ENCODE data around the gene SLC6A18.

The SLC6A18 gene

DNA sequence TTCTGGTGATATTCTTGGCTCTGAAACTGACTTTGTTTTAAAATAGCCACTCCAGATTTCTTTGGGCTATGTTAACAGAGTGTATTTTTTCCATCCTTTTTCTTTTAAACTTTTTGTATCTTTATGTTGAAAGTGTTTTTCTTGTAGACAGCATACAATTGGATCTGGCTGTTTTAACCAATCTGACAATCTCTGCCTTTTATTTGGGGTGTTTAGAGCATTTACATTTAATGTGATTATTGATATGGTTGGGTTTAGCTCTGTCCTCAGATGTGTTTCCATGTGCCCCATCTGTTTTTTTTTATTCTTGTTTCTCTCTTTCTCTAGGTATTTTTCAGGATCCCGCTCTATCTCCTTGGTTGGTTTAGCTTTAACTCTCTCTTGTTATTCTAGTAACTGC, 10.7 kb downstream of the SLC6A18 start:
- Mint-ChIP-seq H3K9me3 (peaks cover 12% of the 10 kb centered on the region in 2 donors), H3K4me1 (no peaks in the 10 kb centered on the region), H3K27me3 (no peaks in the 10 kb centered on the region), H3K4me3 (no peak overlapping the region), H3K36me3 (peaks cover 2 to 10% of the 10 kb centered on the region in 2 donors), H3K27ac (no peak overlapping the region)
- no peak for ATAC-seq (replicated peaks)
- no peak for DNase-seq

DNA sequence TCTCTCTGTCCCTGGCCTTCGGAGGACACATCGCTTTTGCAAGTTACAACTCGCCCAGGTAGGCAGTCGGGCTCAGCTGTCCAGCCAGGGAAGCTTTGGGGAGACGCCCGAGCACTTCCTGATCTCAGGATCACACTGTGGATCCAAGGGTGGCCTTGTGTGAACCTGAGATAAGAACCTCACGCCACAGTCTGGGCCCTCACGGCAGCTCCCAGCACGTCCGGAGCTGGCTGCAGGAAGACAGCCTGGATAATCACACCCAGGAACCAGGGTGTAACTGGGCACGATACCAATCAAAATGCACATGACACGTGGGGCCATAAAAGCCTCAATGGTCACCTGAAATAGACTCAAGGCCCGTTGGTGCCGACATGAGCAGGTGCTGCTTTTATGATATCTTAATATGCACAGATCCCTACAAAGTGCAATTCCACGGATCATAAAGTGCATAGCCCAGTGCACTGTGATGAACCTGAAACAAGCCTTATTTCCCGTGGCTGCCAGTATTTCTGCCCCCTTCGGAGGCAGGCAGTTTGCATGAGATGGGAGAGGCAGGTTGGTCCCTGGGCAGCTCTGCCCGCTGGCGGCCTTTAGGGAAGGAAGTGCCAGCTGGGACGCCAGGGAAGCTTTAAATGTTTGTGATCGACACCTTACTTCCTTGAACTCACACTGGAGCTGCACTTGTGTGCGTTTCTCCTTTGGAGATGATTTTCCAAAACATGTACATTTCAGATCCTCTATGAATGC, 14.5 kb downstream of the SLC6A18 start:
- ATAC-seq (replicated peaks) (no peak), DNase-seq (no peak)
- H3K4me1 Mint-ChIP-seq = no peaks in the 10 kb centered on the region
- peaks cover 12% of the 10 kb centered on the region in 2 donors for H3K9me3 Mint-ChIP-seq
- no peak overlapping the region for H3K27ac Mint-ChIP-seq
- H3K4me3 Mint-ChIP-seq = no peak overlapping the region
- H3K36me3 Mint-ChIP-seq = peaks cover 2 to 10% of the 10 kb centered on the region in 2 donors
- H3K27me3 Mint-ChIP-seq = peaks cover 6 to 24% of the 10 kb centered on the region in 2 donors

- DNase-seq = no peak
- Mint-ChIP-seq H3K36me3 (peaks cover 2 to 4% of the 10 kb centered on the region in 2 donors), H3K27ac (no peak overlapping the region), H3K9me3 (peaks cover 5 to 9% of the 10 kb centered on the region in 2 donors), H3K27me3 (peaks cover 10 to 33% of the 10 kb centered on the region in 2 donors), H3K4me1 (no peaks in the 10 kb centered on the region), H3K4me3 (no peak overlapping the region)
- ATAC-seq (replicated peaks) = no peak
Measured at GRCh38 chr5:1240496-1241260, 15.5 kb downstream of the SLC6A18 start.

DNA sequence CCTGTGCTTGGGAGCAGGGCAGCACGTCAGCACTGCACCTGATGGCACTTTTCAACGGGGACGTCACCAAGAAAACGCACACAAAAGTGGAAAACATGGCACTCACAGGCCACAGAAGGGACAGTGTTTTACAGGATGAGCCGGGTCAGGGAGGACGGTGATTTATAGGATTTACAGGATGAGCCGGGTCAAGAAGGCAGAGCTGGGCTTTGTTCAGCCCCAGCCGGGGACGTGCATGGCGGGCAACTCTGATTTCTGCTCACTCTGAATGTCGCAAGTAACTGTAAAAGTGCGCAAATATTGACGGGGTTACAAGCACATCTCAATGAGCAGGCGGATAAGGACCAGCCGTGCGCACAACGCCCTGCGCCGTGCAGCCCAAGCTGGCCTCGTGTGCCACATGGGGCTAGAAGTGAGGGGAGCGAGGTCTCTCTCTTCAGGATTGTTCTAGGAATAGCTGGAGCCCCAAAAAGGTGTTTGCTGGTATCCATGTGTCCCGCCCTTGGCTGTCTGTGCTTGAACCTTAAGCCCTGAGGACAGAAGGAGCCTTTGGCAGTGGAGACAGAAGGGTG, 16.4 kb downstream of the SLC6A18 start:
- no peak for ATAC-seq (replicated peaks)
- no peaks in the 10 kb centered on the region for H3K36me3 Mint-ChIP-seq

GRCh38 chr5:1242733-1243486, 17.7 kb downstream of the SLC6A18 start:
- DNase-seq (no peak), ATAC-seq (replicated peaks) (no peak)
- Mint-ChIP-seq H3K4me3 (no peak overlapping the region), H3K4me1 (peaks cover 0 to 2% of the 10 kb centered on the region in 2 donors), H3K9me3 (no peaks in the 10 kb centered on the region), H3K27me3 (peaks cover 22 to 44% of the 10 kb centered on the region in 2 donors), H3K36me3 (no peaks in the 10 kb centered on the region), H3K27ac (no peak overlapping the region)

More for the DNA sequence above, 16.4 kb downstream of the SLC6A18 start:
- peaks cover 0 to under 1% of the 10 kb centered on the region in 2 donors for H3K9me3 Mint-ChIP-seq
- no peak overlapping the region for H3K27ac Mint-ChIP-seq
- H3K4me1 Mint-ChIP-seq = no peaks in the 10 kb centered on the region
- no peak for DNase-seq
- peaks cover 11 to 34% of the 10 kb centered on the region in 2 donors for H3K27me3 Mint-ChIP-seq
- no peak overlapping the region for H3K4me3 Mint-ChIP-seq

DNA sequence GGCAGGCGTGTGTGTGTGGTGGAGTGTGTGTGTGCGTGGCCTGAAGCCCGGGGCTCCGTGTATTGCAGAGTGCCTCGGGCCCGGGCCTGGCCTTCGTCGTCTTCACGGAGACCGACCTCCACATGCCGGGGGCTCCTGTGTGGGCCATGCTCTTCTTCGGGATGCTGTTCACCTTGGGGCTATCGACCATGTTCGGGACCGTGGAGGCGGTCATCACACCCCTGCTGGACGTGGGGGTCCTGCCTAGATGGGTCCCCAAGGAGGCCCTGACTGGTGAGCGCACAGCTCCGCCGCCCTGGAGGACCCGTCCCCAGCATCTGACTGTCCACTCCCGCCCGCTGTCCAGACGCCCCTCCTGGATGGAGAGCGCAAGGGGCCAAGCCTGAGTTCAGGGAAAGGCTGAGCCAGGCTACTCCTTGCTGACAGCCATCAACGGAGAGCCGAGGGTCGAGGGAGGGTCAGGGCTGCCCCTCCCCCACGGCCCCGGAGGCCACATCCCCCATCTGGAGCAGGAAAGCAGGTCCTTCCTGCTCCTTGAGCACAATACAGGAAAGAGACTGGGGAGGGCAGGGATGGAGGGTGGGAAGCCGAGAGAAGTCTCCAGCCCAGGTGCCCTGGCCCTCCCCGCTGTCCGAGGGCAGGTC, 18.4 kb downstream of the SLC6A18 start:
- H3K4me3 Mint-ChIP-seq = no peak overlapping the region
- peaks cover 22 to 44% of the 10 kb centered on the region in 2 donors for H3K27me3 Mint-ChIP-seq
- ATAC-seq (replicated peaks) (no peak), DNase-seq (no peak)
- no peaks in the 10 kb centered on the region for H3K36me3 Mint-ChIP-seq
- peaks cover 0 to 2% of the 10 kb centered on the region in 2 donors for H3K4me1 Mint-ChIP-seq
- H3K9me3 Mint-ChIP-seq = no peaks in the 10 kb centered on the region
- no peak overlapping the region for H3K27ac Mint-ChIP-seq

- H3K9me3 Mint-ChIP-seq = no peaks in the 10 kb centered on the region
- H3K4me1 Mint-ChIP-seq = peaks cover 0 to 2% of the 10 kb centered on the region in 2 donors
- no peak overlapping the region for H3K27ac Mint-ChIP-seq
- DNase-seq (no peak), ATAC-seq (replicated peaks) (no peak)
- no peak overlapping the region for H3K4me3 Mint-ChIP-seq
- H3K27me3 Mint-ChIP-seq = peaks cover 22 to 44% of the 10 kb centered on the region in 2 donors
- H3K36me3 Mint-ChIP-seq = no peaks in the 10 kb centered on the region
Measured at GRCh38 chr5:1244255-1244654, 19.1 kb downstream of the SLC6A18 start.

GRCh38 chr5:1244976-1245375, 19.8 kb downstream of the SLC6A18 start:
- DNase-seq (no peak), ATAC-seq (replicated peaks) (no peak)
- Mint-ChIP-seq H3K27me3 (peaks cover 22 to 44% of the 10 kb centered on the region in 2 donors), H3K27ac (no peak overlapping the region), H3K9me3 (no peaks in the 10 kb centered on the region), H3K4me1 (peaks cover 0 to 2% of the 10 kb centered on the region in 2 donors), H3K4me3 (no peak overlapping the region), H3K36me3 (no peaks in the 10 kb centered on the region)

DNA sequence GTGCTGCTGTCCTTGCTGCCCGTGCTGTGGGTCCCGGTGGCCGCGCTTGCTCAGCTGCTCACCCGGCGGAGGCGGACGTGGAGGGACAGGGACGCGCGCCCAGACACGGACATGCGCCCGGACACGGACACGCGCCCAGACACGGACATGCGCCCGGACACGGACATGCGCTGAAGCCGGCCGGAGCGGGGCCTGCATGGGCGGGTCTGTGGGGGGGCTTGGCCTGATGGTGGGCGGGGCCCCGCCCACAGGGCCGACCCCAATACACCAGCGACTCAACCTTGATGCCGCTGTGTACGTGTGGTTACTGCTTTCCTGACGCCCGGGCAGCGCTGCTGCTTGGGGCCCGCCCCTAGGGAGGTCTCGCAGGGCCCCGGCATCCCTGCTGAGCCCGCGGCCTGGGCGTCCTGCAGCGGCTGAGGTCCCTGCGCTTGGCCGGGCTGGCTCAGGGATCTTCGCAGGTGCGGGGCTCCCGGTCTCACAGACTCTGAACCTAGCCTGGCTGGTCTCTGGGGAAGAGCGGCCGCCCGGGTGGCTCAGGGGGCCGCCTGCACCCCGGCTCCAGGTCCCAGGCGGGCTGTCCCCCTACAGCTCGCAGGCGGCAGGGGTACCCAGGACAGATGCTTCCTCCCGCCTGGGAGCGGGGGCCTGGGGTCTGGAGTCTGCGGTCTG, 20.9 kb downstream of the SLC6A18 start:
- no peak overlapping the region for H3K4me3 Mint-ChIP-seq
- no peak overlapping the region for H3K27ac Mint-ChIP-seq
- H3K4me1 Mint-ChIP-seq = peaks cover 0 to 2% of the 10 kb centered on the region in 2 donors
- no peaks in the 10 kb centered on the region for H3K36me3 Mint-ChIP-seq
- ATAC-seq (replicated peaks) = no peak
- DNase-seq = no peak
- peaks cover 22 to 44% of the 10 kb centered on the region in 2 donors for H3K27me3 Mint-ChIP-seq
- no peaks in the 10 kb centered on the region for H3K9me3 Mint-ChIP-seq

GRCh38 chr5:1246711-1247431, 21.7 kb downstream of the SLC6A18 start:
- no peaks in the 10 kb centered on the region for H3K9me3 Mint-ChIP-seq
- ATAC-seq (replicated peaks) (no peak), DNase-seq (no peak)
- H3K27me3 Mint-ChIP-seq = peaks cover 22 to 40% of the 10 kb centered on the region in 2 donors
- no peaks in the 10 kb centered on the region for H3K36me3 Mint-ChIP-seq
- H3K27ac Mint-ChIP-seq = no peak overlapping the region
- no peak overlapping the region for H3K4me3 Mint-ChIP-seq
- peaks cover 0 to 2% of the 10 kb centered on the region in 2 donors for H3K4me1 Mint-ChIP-seq

DNA sequence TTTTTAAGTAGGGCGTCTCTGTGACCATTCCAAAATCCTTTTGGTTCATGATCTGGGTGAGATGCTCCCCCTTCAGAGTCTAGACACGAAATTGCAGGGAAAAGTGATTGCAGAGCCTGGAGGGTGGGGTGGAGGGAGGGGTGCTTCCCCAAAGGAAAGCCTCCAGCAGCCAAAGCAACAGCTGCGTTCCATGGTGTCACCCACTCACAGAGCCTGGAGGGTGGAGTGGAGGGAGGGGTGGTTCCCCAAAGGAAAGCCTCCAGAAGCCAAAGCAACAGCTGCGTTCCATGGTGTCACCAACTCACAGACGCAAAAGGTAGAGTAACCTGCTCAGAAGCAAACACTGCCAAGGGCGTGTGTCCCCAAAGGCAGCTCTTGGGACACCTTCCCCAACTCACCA, 22.6 kb downstream of the SLC6A18 start:
- no peak for ATAC-seq (replicated peaks)
- Mint-ChIP-seq H3K27ac (no peak overlapping the region), H3K36me3 (no peaks in the 10 kb centered on the region), H3K4me3 (no peak overlapping the region), H3K27me3 (peaks cover 22 to 36% of the 10 kb centered on the region in 2 donors), H3K9me3 (no peaks in the 10 kb centered on the region), H3K4me1 (peaks cover 0 to 2% of the 10 kb centered on the region in 2 donors)
- no peak for DNase-seq

- H3K4me1 Mint-ChIP-seq = peaks cover 0 to 2% of the 10 kb centered on the region in 2 donors
- H3K36me3 Mint-ChIP-seq = no peaks in the 10 kb centered on the region
- H3K9me3 Mint-ChIP-seq = no peaks in the 10 kb centered on the region
- no peak overlapping the region for H3K4me3 Mint-ChIP-seq
- DNase-seq (no peak), ATAC-seq (replicated peaks) (no peak)
- H3K27ac Mint-ChIP-seq = no peak overlapping the region
- H3K27me3 Mint-ChIP-seq = peaks cover 16 to 21% of the 10 kb centered on the region in 2 donors
Measured at GRCh38 chr5:1249366-1250280, 24.4 kb downstream of the SLC6A18 start.

Data from stimulated activated naive B cell treated with anti-CD40 and anti-IgM and Interleukin-4, amounts not matched to agents 10 μg/mL and 1 μg/mL and 100 μg/mL, for 72 hours (primary cell).